NCI-H146 (cell line): ENCODE measurements around the gene NLRP9.
A peak's percentile ranks its signal among the peaks of the same experiment; 100 is the strongest.

ENCODE experiments used
- DNase-seq: peaks from one replicate; lab custom pipeline; 2025; lab: John Stamatoyannopoulos, UW

Gene NLRP9

DNA sequence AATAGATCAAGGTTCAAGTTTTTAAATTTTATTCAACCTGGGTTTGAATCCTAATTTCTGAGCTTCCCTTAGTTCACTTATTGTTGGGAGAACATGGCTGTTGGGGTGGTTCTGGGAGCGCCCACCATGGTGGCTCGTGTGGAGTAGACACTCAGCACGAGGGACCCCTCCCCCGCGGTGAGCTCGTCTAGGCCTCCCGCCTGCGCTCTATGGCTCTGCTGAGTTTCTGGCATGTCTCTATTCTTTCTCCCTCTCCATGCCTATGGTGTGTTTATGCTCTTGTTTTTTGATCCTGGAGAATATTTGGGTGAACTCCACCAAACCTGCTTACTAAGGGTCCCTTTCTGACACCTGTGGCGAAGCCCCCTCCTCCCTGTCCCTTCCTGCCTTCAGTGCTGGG is 64.7 kb downstream of the NLRP9 start:
- no peak for DNase-seq

DNA sequence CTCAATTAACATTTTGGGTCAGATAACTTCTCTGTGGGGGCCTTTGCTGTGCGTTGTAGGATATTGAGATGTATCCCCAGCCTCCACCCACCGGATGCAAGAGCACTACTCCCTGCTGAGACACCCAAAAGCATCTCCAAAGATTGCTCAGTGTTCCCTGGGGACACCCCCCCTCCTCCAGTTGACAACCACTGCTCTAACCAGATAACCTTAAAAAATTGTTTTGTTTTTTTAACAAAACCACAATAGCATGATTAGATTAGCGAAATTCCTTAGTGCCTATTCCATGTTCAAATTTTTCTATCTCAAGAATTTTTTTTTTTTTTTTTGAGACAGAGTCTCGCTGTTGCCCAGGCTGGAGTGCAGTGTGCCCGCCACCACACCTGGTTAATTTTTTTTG is 65.8 kb downstream of the NLRP9 start:
- no peak for DNase-seq

DNA sequence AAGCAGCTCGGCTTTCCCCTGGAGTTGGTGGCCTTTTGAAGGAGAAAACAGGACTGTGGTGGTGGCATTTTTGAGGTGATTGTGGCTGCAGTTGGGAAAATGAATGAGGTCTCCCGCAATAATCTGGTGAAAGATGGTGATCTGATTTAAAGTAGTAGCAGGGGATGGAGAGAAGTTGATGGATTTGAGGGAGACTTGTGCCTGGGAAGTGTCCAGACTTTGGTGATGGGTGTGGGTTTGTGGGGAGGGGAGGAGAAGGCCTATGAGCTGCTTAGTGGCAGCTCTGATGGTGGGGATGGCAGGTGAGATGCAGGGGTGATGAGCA is 67.2 kb downstream of the NLRP9 start:
- DNase-seq, result no peak

DNA sequence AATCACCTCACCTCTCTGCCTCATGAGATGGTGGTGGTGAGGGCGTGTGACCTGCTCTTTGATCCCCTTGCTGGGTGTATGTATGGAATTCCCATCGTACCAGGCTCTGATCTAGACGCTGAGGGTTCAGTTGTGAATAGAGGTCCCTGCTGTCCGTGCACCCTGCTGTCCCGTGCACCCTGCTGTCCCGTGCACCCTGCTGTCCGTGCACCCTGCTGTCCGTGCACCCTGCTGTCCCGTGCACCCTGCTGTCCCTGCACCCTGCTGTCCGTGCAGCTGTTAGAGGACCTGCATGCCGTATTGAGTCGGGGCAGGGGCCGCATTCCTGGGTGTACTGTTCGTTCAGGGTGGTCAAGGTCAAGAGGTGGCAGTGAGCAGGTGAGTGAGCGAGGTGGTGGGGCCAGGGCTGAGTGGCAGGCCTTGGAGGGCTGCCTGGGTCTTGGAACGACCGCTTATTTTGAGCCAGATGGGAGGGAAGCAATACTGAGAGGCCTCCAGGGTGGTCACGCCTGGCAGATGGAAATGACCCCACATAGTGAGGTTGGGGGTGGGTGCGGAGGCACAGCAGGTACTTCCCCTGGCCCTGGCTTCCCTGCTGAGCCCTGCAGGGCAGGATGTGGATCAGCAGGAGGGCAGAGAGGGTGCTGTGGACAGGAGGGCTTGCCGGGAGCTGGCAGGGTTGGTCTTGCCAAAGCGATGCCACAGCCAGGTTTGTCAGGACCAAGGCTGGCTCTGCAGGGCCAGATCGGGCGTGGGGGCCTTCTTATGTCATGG is 67.7 kb downstream of the NLRP9 start:
- DNase-seq, result peak; percentile 66

DNA sequence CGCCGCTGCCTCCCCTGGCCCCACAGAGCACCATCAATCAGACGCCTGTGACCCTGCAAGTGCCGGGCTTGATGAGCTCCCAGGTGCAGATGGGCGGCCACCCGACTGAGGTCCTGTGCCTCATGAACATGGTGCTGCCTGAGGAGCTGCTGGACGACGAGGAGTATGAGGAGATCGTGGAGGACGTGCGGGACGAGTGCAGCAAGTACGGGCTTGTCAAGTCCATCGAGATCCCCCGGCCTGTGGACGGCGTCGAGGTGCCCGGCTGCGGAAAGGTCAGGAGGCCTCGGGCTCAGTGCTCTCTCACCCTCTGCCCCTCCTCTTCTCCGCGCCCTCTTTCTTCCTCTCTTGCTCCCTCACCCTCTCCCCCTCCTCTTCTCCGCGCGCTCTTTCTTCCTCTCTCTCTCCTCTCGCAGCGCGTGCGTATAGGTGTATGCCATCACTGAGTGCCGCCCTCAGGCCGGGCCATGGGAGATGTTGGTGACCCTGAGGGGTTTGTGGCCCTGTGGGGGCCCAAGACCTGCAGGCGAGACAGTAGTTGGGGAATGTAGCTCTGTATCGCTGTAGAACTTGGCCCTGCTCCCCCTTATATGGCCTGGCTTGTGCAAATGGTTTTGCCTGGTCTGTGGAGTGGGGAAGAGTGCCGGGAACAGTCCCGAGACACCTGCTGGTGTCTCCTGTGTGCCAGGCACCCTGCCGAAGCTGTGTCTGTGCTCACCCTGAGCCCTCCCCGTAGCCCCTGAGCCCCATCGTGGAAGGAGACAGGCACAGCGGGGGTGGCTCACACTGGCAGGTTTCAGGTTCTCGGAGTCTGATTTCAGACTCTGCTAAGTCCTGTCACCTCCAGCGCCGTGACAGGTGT is 68.6 kb downstream of the NLRP9 start:
- no peak for DNase-seq

DNA sequence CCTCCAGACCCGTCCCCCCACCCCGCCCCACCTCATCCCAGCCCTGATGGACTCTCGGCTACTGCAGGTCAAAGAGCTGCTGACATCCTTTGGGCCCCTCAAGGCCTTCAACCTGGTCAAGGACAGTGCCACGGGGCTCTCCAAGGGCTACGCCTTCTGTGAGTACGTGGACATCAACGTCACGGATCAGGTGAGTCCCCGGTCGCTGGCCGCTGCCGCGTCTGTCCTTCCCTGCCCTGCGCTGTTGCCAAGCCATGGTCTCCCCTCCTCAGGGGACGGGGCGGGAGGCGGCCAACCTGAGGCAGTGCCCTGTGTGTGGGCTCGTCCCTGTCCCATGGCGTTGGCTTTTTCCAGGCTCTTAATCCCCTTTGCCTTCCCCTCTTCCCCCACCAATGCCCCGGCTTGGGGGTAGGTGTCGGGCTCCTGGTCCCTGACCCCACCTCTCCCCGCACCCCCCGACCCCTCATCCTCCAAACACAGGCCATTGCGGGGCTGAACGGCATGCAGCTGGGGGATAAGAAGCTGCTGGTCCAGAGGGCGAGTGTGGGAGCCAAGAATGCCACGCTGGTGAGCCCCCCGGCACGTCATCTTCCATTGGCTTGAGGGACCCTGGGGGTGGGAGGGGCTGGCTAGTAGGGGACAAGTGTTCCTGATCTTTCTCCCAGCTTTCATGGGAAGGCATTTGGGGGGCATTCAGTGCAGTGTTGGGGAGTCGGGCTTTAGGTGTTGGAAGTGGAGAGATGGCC is 69.4 kb downstream of the NLRP9 start:
- no peak for DNase-seq

- no peak for DNase-seq
These were observed 70.2 kb downstream of the NLRP9 start for GRCh38 chr19:55667958-55668357.

DNA sequence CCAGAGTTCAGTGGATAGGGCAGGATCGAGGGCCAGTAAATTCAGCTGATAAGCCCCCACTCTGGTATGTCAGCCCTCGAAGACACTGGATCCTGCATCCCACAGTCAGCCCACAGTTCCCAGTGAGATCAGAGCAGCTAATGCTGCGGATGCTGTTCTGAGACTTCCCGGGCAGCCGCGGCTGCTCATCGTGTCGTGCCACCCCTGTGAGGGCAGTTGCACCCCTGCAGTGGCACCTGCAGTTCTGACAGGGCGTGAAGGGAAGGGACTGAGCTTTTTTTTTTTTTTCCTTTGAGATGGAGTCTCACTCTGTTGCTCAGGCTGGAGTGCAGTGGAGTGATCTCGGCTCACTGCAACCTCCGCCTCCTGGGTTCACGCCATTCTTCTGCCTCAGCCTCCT is 70.7 kb downstream of the NLRP9 start:
- no peak for DNase-seq

- no peak for DNase-seq
These were observed 71.2 kb downstream of the NLRP9 start for GRCh38 chr19:55667006-55667381.

DNA sequence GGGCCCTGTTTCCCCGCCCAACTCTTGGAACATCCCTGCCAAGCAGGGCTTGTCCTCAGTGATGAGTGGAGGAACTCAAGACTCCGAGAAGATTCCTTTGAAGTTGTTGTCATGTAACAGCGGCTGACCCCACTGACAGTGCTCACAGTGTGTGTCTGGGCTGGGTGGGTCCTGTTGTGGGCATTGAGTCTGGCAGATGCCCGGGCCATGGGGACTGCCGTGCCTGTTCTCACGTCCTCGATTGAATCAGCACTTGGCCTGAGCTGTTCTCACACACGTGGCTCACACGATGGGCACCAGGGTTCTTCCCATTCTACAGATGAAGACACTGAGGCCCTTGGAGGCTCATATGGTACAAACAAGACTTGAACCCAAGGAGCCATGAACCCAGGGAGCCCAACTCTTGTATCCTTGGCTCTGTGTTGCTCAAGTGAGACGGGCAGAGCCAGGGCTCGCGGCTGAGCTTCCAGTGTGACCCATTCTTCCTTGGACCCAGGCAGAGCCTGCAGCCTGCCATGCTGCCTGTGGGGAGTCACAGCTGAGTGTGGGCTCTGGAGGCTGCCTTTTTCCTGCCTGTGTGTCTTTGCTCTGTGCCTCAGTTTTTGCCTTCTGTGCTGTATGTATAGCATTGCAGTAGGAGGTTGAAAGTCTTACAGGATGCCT is 71.7 kb downstream of the NLRP9 start:
- DNase-seq, result no peak

GRCh38 chr19:55663846-55664536 is 74.2 kb downstream of the NLRP9 start:
- no peak for DNase-seq

DNA sequence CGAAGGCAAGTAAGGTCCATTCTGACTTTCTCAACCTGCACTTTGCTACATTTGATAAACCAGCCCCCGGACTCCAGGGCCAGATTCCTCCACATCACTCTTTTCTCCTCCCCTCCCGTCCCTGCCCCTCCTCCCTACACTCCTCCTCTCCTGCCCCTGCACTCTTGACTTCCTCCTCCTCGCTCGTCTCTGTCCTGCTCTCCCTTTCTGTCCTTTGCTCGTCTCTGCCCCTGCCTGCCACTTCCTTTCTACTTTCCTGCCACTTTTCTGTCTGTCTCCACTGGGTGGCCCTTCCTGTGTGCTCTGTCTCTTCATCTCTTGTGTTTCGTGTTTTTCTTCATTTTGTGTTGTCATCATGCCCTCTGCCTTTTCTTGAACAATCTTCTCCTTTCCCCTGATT is 76.4 kb downstream of the NLRP9 start:
- no peak for DNase-seq

GRCh38 chr19:55660991-55661390 is 77.2 kb downstream of the NLRP9 start:
- no peak for DNase-seq

GRCh38 chr19:55660404-55660803 is 77.8 kb downstream of the NLRP9 start:
- no peak for DNase-seq

DNA sequence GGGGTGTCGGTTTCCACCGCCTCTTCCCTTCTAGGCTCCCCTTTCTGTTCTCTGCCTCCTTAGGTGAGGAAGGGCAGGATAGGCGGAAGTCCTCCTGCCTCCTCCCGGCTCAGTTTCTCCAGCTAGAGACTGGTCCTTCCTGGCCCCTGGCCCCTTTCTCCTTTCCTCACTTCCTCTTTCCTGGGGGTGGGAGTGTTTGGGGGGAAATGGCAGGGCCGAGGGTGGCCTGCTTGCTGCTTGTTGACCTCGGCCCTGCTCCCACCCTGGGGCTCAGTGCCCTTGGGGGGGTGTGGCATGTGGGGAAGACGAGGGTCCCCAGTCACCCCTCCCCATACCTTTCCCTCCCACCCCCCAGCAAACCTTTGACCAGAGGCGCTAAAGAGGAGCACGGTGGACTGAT is 78.4 kb downstream of the NLRP9 start:
- no peak for DNase-seq

DNA sequence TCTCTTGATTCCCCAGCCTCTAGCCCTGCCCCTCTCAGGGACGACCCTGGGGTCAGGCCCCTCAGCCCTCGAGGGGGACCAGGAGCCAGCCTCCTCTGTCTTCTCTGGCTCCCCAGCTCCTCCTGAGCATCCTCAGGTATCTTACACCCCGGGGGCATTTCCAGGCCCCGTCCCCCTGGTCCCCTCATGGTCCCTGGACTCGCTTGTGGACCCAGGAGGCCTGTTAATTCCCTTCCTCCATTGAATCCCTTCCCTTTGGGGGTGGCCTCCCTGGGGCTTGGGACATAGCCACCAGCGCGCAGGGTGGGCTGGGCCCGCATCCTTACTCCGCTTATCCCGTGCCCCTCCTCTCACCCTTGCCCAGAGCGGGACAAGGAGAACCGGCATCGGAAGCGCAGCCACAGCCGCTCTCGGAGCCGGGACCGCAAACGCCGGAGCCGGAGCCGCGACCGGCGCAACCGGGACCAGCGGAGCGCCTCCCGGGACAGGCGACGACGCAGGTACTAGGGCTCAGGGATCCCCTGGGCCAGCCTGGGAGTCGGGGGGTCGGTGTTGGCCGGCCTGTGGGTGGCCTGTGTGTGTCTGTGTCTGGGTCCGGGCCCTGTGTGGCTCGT is 79.2 kb downstream of the NLRP9 start:
- no peak for DNase-seq
